SK-N-DZ (cell line): ENCODE measurements around the gene KCNIP1.

Source experiments
- DNase-seq: peaks from one replicate; pipeline ENCODE4 v3.0.0-alpha.2; 2015; ENCODE audit warnings: low spot score

Gene KCNIP1

GRCh38 chr5:170483701-170484458, 19.9 kb upstream of the KCNIP1 start:
- no peak for DNase-seq

- no peak for DNase-seq
These were observed 19.4 kb upstream of the KCNIP1 start for GRCh38 chr5:170484459-170484831.

DNA sequence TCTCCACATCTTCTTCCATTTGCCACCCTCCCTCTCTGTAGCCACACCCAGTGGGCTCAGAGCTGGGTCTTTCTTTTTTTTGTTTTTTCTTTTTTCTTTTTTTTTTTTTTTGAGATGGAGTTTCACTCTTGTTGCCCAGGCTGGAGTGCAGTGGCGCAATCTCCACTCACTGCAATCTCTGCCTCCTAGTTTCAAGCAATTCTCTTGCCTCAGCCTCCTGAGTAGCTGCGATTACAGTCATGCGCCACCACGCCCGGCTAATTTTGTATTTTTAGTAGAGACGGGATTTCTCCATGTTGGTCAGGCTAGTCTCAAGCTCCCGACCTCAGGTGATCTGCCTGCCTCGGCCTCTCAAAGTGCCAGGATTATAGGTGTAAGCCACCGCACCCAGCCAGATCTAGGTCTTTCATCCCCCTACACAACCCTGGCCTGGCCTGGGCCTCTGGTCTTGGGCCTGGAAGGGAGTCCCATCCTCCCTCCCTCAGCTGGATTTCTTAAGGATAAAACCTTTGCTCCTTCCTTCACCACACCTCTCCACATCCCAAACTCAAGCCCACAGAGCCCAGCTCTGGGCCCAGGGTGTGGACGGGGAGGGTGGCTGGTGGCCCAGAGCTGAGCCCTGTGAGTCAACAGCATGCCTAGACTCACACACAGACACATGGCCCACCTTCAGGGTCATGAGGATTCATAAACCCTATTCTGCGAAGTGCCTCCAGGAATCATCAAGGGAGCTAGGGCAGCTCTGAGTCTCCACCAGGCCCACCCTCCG, 18.8 kb upstream of the KCNIP1 start:
- no peak for DNase-seq

DNA sequence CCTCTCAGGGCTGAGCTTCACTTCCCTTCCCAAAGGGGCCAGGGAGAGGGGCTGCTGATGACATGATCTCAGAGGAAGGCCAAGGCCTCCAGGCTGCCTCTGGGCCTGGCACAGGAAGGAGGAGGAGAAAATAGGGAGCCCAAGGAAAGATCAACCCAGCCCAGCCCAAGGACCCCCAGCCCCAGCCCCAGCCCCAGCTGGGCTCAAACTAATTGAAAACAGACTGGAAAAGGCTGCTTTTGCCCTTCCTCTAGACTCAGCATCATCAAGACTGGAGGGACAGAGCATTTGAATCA, 18.3 kb upstream of the KCNIP1 start:
- DNase-seq, result no peak

- DNase-seq, result no peak
These were observed 17.4 kb upstream of the KCNIP1 start for GRCh38 chr5:170486371-170486770.

DNA sequence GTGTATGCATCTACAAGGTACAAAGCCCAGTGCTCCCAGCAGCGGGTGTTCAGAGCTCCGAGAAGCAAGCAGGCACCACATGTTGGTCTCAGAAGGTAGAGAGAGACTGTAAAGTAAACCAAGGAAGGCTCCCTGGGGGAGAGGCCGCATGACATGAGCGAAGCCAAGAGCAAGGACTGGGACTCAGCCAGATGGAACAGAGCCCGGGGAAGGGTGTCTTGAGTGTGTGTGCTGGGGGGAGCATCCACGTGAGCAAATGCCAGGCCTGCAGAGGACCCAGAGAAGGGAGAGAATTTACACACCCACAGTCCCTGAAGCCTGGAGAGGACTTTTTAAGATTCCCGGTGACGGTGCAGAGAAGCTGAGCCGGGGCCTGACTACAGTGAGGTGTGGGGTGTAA, 15.2 kb upstream of the KCNIP1 start:
- DNase-seq, result no peak

- DNase-seq, result no peak
These were observed 14.6 kb upstream of the KCNIP1 start for GRCh38 chr5:170489199-170489598.

GRCh38 chr5:170490381-170490780, 13.4 kb upstream of the KCNIP1 start:
- no peak for DNase-seq

DNA sequence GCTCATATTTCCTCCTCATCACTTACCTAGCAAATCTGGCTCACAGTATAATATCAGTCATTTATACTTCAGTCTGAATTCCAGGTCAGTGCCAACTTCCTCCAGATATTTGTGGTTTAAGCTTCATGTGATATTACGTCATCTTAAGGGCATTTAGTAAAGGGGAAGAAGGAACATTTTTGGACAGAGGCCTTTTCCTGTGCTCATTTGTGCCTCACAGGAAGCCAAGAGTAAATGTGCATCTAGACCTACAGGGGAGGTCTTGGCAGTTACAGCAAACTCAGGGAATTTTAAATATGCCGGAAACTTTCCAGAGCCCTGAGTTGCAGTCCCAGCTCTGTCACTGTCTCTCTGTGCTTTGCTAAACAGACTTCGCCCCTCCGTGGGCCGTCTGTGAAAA, 12.3 kb upstream of the KCNIP1 start:
- DNase-seq, result no peak

GRCh38 chr5:170493028-170493820, 10.6 kb upstream of the KCNIP1 start:
- DNase-seq, result no peak

- no peak for DNase-seq
These were observed 9.8 kb upstream of the KCNIP1 start for GRCh38 chr5:170494041-170494440.

- DNase-seq, result no peak
These were observed 7.8 kb upstream of the KCNIP1 start for GRCh38 chr5:170495825-170496661.

GRCh38 chr5:170496662-170497028, 7.2 kb upstream of the KCNIP1 start:
- DNase-seq, result no peak

GRCh38 chr5:170497311-170498038, 6.3 kb upstream of the KCNIP1 start:
- no peak for DNase-seq

DNA sequence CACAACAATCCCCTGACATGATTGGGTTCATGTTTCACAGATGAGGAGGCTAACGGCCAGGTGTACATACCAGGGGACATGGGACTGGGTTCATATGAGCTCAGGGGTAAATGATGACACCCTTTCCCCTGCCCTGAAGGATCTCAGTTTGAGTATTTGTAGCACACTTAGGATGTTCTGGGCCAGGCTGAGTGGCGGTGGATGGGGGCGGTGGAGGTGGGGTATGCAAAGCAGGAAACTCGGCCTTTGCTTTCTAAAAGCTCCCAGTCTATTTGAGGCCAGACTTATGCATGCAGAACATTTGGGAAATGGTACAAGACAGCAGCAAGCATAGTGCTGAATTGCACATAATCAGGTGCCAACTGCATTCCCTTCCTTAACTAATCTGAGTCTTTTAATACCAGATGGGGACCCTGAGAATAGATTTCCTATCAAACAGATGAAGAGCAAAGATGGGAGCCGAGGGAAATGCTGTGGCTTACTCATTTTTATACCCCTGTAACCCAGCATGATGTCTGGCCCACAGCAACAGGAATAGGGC, 4.9 kb upstream of the KCNIP1 start:
- no peak for DNase-seq

- no peak for DNase-seq
These were observed 4.2 kb upstream of the KCNIP1 start for GRCh38 chr5:170499621-170500020.

- DNase-seq, result no peak
These were observed 2.5 kb upstream of the KCNIP1 start for GRCh38 chr5:170501361-170501760.

- no peak for DNase-seq
These were observed 1.9 kb upstream of the KCNIP1 start for GRCh38 chr5:170501931-170502330.

- DNase-seq, result no peak
These were observed 921 bp downstream of the KCNIP1 start for GRCh38 chr5:170504616-170505266.

DNA sequence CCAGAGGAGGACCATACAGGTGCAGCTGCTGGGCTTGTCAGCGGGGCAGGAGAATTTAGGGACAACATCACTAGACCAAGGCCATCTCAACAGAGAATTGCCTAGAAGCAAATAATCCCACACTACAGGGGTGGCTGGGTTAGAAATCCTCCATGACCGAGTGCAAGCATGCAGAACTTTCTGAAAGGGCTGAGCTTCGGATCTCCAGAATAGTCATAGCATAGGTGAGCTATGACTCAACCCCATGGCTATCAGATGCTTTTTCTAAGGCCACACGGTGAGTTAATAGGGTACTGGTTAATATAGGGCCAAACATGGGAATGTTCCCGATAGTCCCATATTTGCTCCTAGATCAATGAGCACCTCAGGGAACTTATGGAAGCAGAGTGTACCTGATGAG, 4.2 kb downstream of the KCNIP1 start:
- DNase-seq, result no peak
